22Rv1 (cell line): ENCODE results near the gene OSCP1.

Experiments used
- ZFX ChIP-seq: fragments of 450-650 bp; IDR thresholded peaks from 2 replicates; pipeline ENCODE4 v1.6.1; 2017; ENCODE audit warnings: antibody characterized with exemption, borderline replicate concordance
- TF ChIP-seq, protein P1 (sequence below): fragments of 450-650 bp; IDR thresholded peaks from 2 replicates; pipeline ENCODE4 v1.5.1; 2017; ENCODE audit warnings: mild to moderate bottlenecking

DNA sequence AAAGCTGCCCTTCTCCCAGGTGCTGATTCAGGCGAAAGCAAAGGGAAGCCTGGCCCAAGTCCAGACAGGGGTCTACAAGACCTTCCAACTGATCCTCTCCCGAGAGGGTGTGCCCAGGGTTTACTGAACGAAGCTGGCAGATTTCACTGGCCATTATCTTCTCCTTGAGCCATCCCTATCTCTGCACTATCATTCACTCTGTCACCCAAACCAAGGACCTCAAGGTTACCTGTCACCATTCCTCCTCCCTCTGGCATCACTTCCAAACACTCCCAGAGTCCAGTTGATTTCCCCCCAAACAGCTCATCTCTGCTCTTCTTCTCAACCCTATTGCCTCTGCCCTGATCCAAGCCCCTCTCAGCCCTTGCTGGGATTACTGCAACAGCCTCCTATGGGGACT, 69.5 kb downstream of the OSCP1 start:
- TF ChIP-seq, protein P1, sequence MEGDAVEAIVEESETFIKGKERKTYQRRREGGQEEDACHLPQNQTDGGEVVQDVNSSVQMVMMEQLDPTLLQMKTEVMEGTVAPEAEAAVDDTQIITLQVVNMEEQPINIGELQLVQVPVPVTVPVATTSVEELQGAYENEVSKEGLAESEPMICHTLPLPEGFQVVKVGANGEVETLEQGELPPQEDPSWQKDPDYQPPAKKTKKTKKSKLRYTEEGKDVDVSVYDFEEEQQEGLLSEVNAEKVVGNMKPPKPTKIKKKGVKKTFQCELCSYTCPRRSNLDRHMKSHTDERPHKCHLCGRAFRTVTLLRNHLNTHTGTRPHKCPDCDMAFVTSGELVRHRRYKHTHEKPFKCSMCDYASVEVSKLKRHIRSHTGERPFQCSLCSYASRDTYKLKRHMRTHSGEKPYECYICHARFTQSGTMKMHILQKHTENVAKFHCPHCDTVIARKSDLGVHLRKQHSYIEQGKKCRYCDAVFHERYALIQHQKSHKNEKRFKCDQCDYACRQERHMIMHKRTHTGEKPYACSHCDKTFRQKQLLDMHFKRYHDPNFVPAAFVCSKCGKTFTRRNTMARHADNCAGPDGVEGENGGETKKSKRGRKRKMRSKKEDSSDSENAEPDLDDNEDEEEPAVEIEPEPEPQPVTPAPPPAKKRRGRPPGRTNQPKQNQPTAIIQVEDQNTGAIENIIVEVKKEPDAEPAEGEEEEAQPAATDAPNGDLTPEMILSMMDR: no peak
- TF ChIP-seq ZFX: no peak
